ENCODE measurements around the gene PIAS4. TPM values are rescaled to one million over a fixed set of nuclear protein-coding genes. Genes with fewer than 3 reads are reported as not detected.

Gene PIAS4
- total and polyA plus RNA-seq, 4 donors, result 24.8 to 37.7 (median 29.7) TPM

DNA sequence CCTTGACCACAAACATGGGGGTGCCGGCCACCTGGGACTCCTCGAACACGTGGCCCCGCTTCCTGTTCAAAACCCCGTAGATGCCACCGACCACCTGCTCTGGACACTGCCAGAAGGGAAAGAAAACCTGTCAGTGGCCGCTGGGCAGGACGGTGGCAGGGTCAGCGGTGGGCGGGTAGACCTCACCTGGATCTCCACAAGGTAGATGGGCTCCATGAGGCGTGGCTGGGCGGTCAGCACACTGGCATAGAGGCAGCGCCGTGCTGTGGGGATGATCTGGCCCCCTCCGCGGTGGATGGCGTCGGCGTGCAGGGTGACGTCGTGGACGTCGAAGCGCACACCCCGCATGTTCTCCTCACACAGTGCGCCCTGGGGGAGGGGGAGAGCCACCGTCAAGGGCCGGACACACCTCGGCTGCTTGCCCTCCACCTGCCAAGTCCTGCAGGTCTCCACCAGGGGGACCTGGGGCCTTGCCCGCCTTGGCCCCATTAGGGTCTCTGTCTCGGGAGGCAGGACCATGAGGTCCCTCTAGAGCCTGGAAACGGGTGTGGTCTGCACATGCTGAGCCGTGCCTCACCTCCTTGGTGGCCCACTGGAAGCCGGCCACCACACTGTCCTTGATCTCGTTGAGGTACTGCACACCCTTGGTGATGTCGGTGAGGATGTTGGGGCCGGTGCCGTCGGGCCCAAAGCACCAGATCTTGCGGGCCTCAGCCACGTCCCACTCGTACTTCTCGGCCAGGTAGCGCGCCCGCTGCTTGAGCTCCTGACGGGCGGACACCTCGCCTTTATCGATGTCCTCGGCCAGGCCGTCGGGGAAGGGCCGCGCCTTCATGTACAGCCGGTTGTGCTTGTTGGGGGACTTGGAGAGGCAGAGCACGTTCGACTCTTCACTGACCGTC lies 30.0 kb upstream of the PIAS4 start:
- no peak for DNase-seq (ENCODE audit: low read depth in 4 of 6, low spot score in 6 of 6)
- H3K4me1 ChIP-seq (ENCODE audit: control insufficient read depth, insufficient read depth, low read length), result peaks cover 4% of the 10 kb centered on the region
- no peaks in the 10 kb centered on the region for H3K27me3 ChIP-seq (ENCODE audit: control insufficient read depth, insufficient read depth, low read length)
- WGBS (ENCODE audit: insufficient coverage), result 93% methylated on average over 52 of the region's 59 CpGs
- no peak overlapping the region for H3K4me3 ChIP-seq (ENCODE audit: low read depth, low read length)
- H3K9me3 ChIP-seq (ENCODE audit: control insufficient read depth, insufficient read depth, low read length), result no peaks in the 10 kb centered on the region
- H3K27ac ChIP-seq (ENCODE audit: low read depth, low read length), result no peak overlapping the region
- H3K36me3 ChIP-seq (ENCODE audit: control insufficient read depth, insufficient read depth, low read length), result peaks cover 77% of the 10 kb centered on the region

DNA sequence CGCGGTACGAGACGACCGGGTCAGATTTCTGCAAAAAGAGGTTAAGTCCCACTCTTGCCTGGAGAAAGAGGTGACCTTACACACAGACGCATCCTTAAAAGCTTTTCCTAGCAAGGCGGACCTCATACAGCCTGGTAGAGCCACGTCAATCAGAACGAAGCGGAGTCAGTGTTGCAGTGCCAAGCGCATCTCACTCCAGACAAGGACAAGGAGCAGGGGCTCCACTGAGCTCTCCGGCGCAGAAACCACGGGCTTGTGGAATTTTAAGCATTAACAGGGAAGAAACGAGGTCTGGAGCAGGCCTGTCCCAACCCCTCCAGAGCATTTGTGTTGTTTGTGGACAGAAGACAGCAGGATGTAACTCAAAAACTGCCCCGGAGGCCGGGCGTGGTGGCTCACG lies 29.4 kb upstream of the PIAS4 start:
- H3K36me3 ChIP-seq (ENCODE audit: control insufficient read depth, insufficient read depth, low read length), result peaks cover 79% of the 10 kb centered on the region
- no peak overlapping the region for H3K4me3 ChIP-seq (ENCODE audit: low read depth, low read length)
- WGBS (ENCODE audit: insufficient coverage), result 91% methylated on average over 16 of the region's 19 CpGs
- DNase-seq (ENCODE audit: low read depth in 4 of 6, low spot score in 6 of 6), result no peak
- no peaks in the 10 kb centered on the region for H3K27me3 ChIP-seq (ENCODE audit: control insufficient read depth, insufficient read depth, low read length)
- H3K9me3 ChIP-seq (ENCODE audit: control insufficient read depth, insufficient read depth, low read length), result no peaks in the 10 kb centered on the region
- H3K27ac ChIP-seq (ENCODE audit: low read depth, low read length), result no peak overlapping the region
- H3K4me1 ChIP-seq (ENCODE audit: control insufficient read depth, insufficient read depth, low read length), result peaks cover 10% of the 10 kb centered on the region

- no peaks in the 10 kb centered on the region for H3K27me3 ChIP-seq (ENCODE audit: control insufficient read depth, insufficient read depth, low read length)
- H3K4me3 ChIP-seq (ENCODE audit: low read depth, low read length), result no peak overlapping the region
- H3K27ac ChIP-seq (ENCODE audit: low read depth, low read length), result no peak overlapping the region
- DNase-seq (ENCODE audit: low read depth in 4 of 6, low spot score in 6 of 6), result no peak
- H3K9me3 ChIP-seq (ENCODE audit: control insufficient read depth, insufficient read depth, low read length), result no peaks in the 10 kb centered on the region
- peaks cover 22% of the 10 kb centered on the region for H3K4me1 ChIP-seq (ENCODE audit: control insufficient read depth, insufficient read depth, low read length)
- H3K36me3 ChIP-seq (ENCODE audit: control insufficient read depth, insufficient read depth, low read length), result peaks cover 91% of the 10 kb centered on the region
- 97% methylated on average over 18 of the region's 18 CpGs for WGBS (ENCODE audit: insufficient coverage)
These were observed 28.3 kb upstream of the PIAS4 start for GRCh38 chr19:3979289-3979673.

DNA sequence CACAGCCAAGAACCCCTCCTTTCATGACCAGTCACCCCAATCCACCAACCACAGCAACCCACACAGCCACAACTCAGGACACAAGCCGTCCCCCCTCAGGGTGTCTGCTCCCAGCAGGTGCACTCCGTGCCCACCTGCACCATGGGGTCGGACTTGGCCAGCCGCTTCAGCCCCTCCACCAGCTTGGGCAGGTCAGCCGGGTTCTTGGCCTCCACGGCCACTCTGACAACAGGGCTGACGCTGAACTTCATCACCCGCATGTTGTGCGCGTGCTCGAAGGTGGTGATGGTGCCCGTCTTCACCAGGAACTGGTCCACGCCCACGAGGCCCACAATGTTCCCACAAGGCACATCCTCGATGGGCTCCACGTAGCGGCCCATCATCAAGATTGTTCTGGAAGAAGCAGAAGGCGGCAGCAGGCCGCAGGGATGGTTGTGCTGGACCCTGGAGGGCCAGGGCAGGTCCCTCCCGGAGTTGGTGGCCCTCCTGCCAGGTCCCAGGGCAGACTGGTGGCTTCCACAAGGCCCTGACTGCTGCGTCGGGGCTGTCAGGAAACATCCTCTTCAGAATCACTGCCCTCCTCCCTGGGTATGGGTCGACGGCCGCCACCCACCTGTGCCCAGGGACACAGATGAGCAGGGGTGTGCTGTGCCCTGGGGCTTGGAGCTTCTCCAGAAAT lies 27.7 kb upstream of the PIAS4 start:
- no peaks in the 10 kb centered on the region for H3K9me3 ChIP-seq (ENCODE audit: control insufficient read depth, insufficient read depth, low read length)
- no peak overlapping the region for H3K4me3 ChIP-seq (ENCODE audit: low read depth, low read length)
- H3K36me3 ChIP-seq (ENCODE audit: control insufficient read depth, insufficient read depth, low read length), result peaks cover 92% of the 10 kb centered on the region
- peaks cover 24% of the 10 kb centered on the region for H3K4me1 ChIP-seq (ENCODE audit: control insufficient read depth, insufficient read depth, low read length)
- no peak for DNase-seq (ENCODE audit: low read depth in 4 of 6, low spot score in 6 of 6)
- H3K27ac ChIP-seq (ENCODE audit: low read depth, low read length), result no peak overlapping the region
- 92% methylated on average over 25 of the region's 25 CpGs for WGBS (ENCODE audit: insufficient coverage)
- no peaks in the 10 kb centered on the region for H3K27me3 ChIP-seq (ENCODE audit: control insufficient read depth, insufficient read depth, low read length)

- DNase-seq (ENCODE audit: low read depth in 4 of 6, low spot score in 6 of 6), result no peak
- 92% methylated on average over 30 of the region's 31 CpGs for WGBS (ENCODE audit: insufficient coverage)
- peaks cover 27% of the 10 kb centered on the region for H3K4me1 ChIP-seq (ENCODE audit: control insufficient read depth, insufficient read depth, low read length)
- H3K4me3 ChIP-seq (ENCODE audit: low read depth, low read length), result no peak overlapping the region
- peaks cover 85% of the 10 kb centered on the region for H3K36me3 ChIP-seq (ENCODE audit: control insufficient read depth, insufficient read depth, low read length)
- no peaks in the 10 kb centered on the region for H3K9me3 ChIP-seq (ENCODE audit: control insufficient read depth, insufficient read depth, low read length)
- no peak overlapping the region for H3K27ac ChIP-seq (ENCODE audit: low read depth, low read length)
- no peaks in the 10 kb centered on the region for H3K27me3 ChIP-seq (ENCODE audit: control insufficient read depth, insufficient read depth, low read length)
These were observed 26.9 kb upstream of the PIAS4 start for GRCh38 chr19:3980353-3981251.

- Histone ChIP-seq H3K27ac (ENCODE audit: low read depth, low read length) (no peak overlapping the region), H3K4me1 (ENCODE audit: control insufficient read depth, insufficient read depth, low read length) (peaks cover 31% of the 10 kb centered on the region)
- 100% methylated on average over 8 of the region's 10 CpGs for WGBS (ENCODE audit: insufficient coverage)
These were observed 26.2 kb upstream of the PIAS4 start for GRCh38 chr19:3981373-3981735.

GRCh38 chr19:3981736-3982681 lies 25.5 kb upstream of the PIAS4 start:
- DNase-seq (ENCODE audit: low read depth in 4 of 6, low spot score in 6 of 6), result no peak
- peaks cover 37% of the 10 kb centered on the region for H3K4me1 ChIP-seq (ENCODE audit: control insufficient read depth, insufficient read depth, low read length)
- no peaks in the 10 kb centered on the region for H3K9me3 ChIP-seq (ENCODE audit: control insufficient read depth, insufficient read depth, low read length)
- WGBS (ENCODE audit: insufficient coverage), result 93% methylated on average over 39 of the region's 39 CpGs
- peaks cover 72% of the 10 kb centered on the region for H3K36me3 ChIP-seq (ENCODE audit: control insufficient read depth, insufficient read depth, low read length)
- H3K27me3 ChIP-seq (ENCODE audit: control insufficient read depth, insufficient read depth, low read length), result peaks cover 10% of the 10 kb centered on the region
- H3K4me3 ChIP-seq (ENCODE audit: low read depth, low read length), result no peak overlapping the region
- no peak overlapping the region for H3K27ac ChIP-seq (ENCODE audit: low read depth, low read length)

More at GRCh38 chr19:3981373-3981735, 26.2 kb upstream of the PIAS4 start:
- peaks cover 5% of the 10 kb centered on the region for H3K27me3 ChIP-seq (ENCODE audit: control insufficient read depth, insufficient read depth, low read length)
- H3K4me3 ChIP-seq (ENCODE audit: low read depth, low read length), result no peak overlapping the region
- no peaks in the 10 kb centered on the region for H3K9me3 ChIP-seq (ENCODE audit: control insufficient read depth, insufficient read depth, low read length)
- H3K36me3 ChIP-seq (ENCODE audit: control insufficient read depth, insufficient read depth, low read length), result peaks cover 78% of the 10 kb centered on the region
- no peak for DNase-seq (ENCODE audit: low read depth in 4 of 6, low spot score in 6 of 6)

DNA sequence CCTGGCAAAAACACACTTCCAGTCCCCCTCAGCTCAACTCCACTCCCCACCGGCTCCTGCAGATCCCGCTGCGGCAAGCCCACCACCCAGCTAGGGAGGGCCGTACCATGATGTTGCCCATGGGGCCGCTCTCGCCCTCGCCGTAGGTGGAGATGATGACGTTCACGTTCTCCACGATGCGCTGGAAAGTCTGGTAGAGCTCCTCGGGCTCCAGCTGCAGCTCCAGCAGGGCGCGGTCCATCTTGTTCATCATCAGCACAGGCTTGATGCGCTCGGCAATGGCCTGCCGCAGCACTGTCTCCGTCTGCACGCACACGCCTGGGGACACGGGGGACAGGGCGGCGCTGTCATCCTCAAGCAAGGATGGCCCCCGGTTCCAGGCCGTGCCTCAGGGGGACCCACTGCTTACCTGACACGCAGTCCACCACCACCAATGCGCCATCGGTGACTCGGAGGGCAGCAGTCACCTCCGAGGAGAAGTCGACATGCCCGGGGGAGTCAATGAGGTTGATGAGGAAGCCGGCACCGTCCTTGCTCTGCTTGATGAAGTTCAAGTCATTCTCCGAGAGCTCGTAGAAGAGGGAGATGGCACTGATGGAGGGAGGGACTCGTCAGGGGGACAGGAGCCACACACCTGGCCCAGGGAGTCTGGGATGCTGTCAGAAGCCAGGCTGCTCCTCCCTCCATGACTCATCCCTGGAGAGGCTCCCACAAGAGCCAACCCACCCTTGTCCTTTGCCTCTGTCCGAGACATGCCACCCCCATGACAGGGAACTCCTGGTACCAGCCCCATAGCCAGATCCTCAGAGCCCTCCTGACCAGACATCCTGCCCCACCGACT lies 24.6 kb upstream of the PIAS4 start:
- Histone ChIP-seq H3K9me3 (ENCODE audit: control insufficient read depth, insufficient read depth, low read length) (no peaks in the 10 kb centered on the region), H3K27me3 (ENCODE audit: control insufficient read depth, insufficient read depth, low read length) (peaks cover 13% of the 10 kb centered on the region), H3K36me3 (ENCODE audit: control insufficient read depth, insufficient read depth, low read length) (peaks cover 63% of the 10 kb centered on the region), H3K4me3 (ENCODE audit: low read depth, low read length) (no peak overlapping the region), H3K4me1 (ENCODE audit: control insufficient read depth, insufficient read depth, low read length) (peaks cover 45% of the 10 kb centered on the region), H3K27ac (ENCODE audit: low read depth, low read length) (no peak overlapping the region)
- no peak for DNase-seq (ENCODE audit: low read depth in 4 of 6, low spot score in 6 of 6)
- 91% methylated on average over 36 of the region's 40 CpGs for WGBS (ENCODE audit: insufficient coverage)

Measured in spinal cord (tissue), 10 donors.